KMS-11 (cell line): ENCODE results near the gene MFSD1.

Experiments
- H2AFZ ChIP-seq: fragments of 200-600 bp; sonication (generic); 2 replicates; pipeline ENCODE4 v1.6.1; 2016; ENCODE audit warnings: antibody characterized with exemption, mixed run types, low read depth
- H3K27ac ChIP-seq: fragments of 200-600 bp; sonication (generic); 2 replicates; pipeline ENCODE4 v1.6.1; 2016; ENCODE audit warnings: mild to moderate bottlenecking, mixed run types
- H3K27me3 ChIP-seq: fragments of 200-600 bp; sonication (generic); 2 replicates; pipeline ENCODE4 v1.6.1; 2017; ENCODE audit warnings: mild to moderate bottlenecking, low read depth, mixed run types, moderate library complexity; ENCODE audit not compliant: insufficient read depth
- H3K36me3 ChIP-seq: fragments of 200-600 bp; sonication (generic); 2 replicates; pipeline ENCODE4 v1.6.1; 2017; ENCODE audit warnings: mild to moderate bottlenecking, mixed run types; ENCODE audit not compliant: insufficient read depth
- H3K4me1 ChIP-seq: fragments of 200-600 bp; sonication (generic); 2 replicates; pipeline ENCODE4 v1.6.1; 2016; ENCODE audit warnings: mild to moderate bottlenecking, low read depth, mixed run types; ENCODE audit not compliant: poor library complexity, severe bottlenecking
- H3K4me2 ChIP-seq: fragments of 200-600 bp; sonication (generic); 2 replicates; pipeline ENCODE4 v1.7.0; 2016; ENCODE audit warnings: mild to moderate bottlenecking, mixed run types
- H3K4me3 ChIP-seq: fragments of 200-600 bp; sonication (generic); IDR thresholded peaks from 2 replicates; pipeline ENCODE4 v1.6.1; 2017; ENCODE audit warnings: low read depth, low read length, mixed read lengths; ENCODE audit not compliant: insufficient read depth
- H3K79me2 ChIP-seq: fragments of 200-600 bp; sonication (generic); 2 replicates; pipeline ENCODE4 v1.6.1; 2016; ENCODE audit warnings: low read depth, mixed run types; ENCODE audit not compliant: insufficient read depth
- H3K9ac ChIP-seq: fragments of 200-600 bp; sonication (generic); 2 replicates; pipeline ENCODE4 v1.6.1; 2016; ENCODE audit warnings: mild to moderate bottlenecking, mixed run types
- H4K20me1 ChIP-seq: fragments of 200-600 bp; sonication (generic); 2 replicates; pipeline ENCODE4 v1.6.1; 2016; ENCODE audit warnings: mild to moderate bottlenecking, mixed run types; ENCODE audit not compliant: insufficient read depth
- CTCF ChIP-seq: fragments of 200-600 bp; sonication (generic); conservative IDR thresholded peaks from 2 replicates; pipeline ENCODE4 v1.6.1; 2017; ENCODE audit warnings: low read depth, mild to moderate bottlenecking, antibody characterized with exemption, low read length, moderate library complexity, mixed read lengths

Gene MFSD1

GRCh38 chr3:158770741-158771350 lies 31.0 kb upstream of the MFSD1 start:
- no peaks in the 10 kb centered on the region for H3K27me3 ChIP-seq
- TF ChIP-seq CTCF: no peak
- H3K4me2 ChIP-seq: no peak overlapping the region
- no peaks in the 10 kb centered on the region for H3K4me1 ChIP-seq
- no peak overlapping the region for H3K4me3 ChIP-seq
- H2AFZ ChIP-seq: no peak overlapping the region
- no peaks in the 10 kb centered on the region for H4K20me1 ChIP-seq
- H3K36me3 ChIP-seq: no peaks in the 10 kb centered on the region
- no peak overlapping the region for H3K9ac ChIP-seq
- H3K27ac ChIP-seq: no peak overlapping the region
- no peaks in the 10 kb centered on the region for H3K79me2 ChIP-seq

DNA sequence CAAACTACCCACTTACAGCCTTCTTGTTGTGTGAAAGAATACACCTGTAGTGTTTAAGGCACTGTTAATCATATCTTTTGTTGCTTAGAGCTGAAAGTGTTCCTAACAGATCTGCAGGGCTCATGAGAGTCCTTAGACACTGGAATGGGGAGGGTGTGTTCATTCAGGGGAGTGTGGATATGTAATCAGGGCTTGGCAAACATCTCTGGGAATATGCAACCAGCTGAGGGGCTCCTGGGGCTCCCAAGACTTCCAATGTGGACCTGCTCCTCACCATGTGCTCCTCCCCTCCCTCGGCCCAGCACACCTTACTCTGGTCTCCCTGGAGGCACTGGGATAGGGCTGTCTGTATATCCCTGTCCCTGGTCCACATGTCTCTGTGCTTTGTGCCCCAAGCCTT lies 30.3 kb upstream of the MFSD1 start:
- Histone ChIP-seq H3K4me1 (no peaks in the 10 kb centered on the region), H3K9ac (no peak overlapping the region), H4K20me1 (no peaks in the 10 kb centered on the region), H3K4me2 (no peak overlapping the region), H3K27me3 (no peaks in the 10 kb centered on the region), H3K4me3 (no peak overlapping the region), H3K27ac (no peak overlapping the region), H3K79me2 (no peaks in the 10 kb centered on the region), H3K36me3 (no peaks in the 10 kb centered on the region), H2AFZ (no peak overlapping the region)
- TF ChIP-seq CTCF: no peak

GRCh38 chr3:158771982-158772381 lies 29.9 kb upstream of the MFSD1 start:
- Histone ChIP-seq H3K9ac (no peak overlapping the region), H3K79me2 (no peaks in the 10 kb centered on the region), H3K27ac (no peak overlapping the region), H3K36me3 (no peaks in the 10 kb centered on the region), H2AFZ (no peak overlapping the region), H3K4me1 (no peaks in the 10 kb centered on the region), H3K27me3 (no peaks in the 10 kb centered on the region), H3K4me3 (no peak overlapping the region), H4K20me1 (no peaks in the 10 kb centered on the region), H3K4me2 (no peak overlapping the region)
- TF ChIP-seq CTCF: no peak

DNA sequence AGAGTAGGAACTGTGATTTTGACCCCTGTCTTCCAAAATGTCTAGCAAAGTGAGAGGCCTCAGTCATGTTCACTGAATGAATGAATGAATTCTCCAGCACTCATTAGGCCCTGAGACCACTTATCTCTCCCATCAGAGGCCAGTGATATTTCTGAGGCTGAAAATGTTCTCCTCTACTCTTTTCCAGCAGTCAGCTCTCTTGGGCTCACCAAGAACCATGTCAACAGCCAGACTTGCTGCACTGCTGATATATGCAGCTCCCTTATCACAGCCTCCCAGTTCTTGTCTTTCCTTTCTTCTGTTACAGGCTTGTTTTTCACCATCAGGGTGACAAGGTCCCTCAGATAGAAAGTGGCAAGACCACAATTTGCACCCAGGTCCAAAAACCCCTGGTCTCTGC lies 28.7 kb upstream of the MFSD1 start:
- no peaks in the 10 kb centered on the region for H3K27me3 ChIP-seq
- no peak for TF ChIP-seq CTCF
- no peak overlapping the region for H3K27ac ChIP-seq
- no peak overlapping the region for H3K4me2 ChIP-seq
- no peaks in the 10 kb centered on the region for H3K79me2 ChIP-seq
- no peak overlapping the region for H2AFZ ChIP-seq
- H3K36me3 ChIP-seq: no peaks in the 10 kb centered on the region
- H3K4me3 ChIP-seq: no peak overlapping the region
- H3K4me1 ChIP-seq: no peaks in the 10 kb centered on the region
- H3K9ac ChIP-seq: no peak overlapping the region
- H4K20me1 ChIP-seq: no peaks in the 10 kb centered on the region
